Medulla oblongata (tissue), 1 donor: ENCODE data around the gene EBF3.

Experiments used
- DNase-seq: peaks from one replicate; pipeline ENCODE4 v3.0.0-alpha.2; 2015; ENCODE audit errors: extremely low spot score

The EBF3 gene

GRCh38 chr10:129799942-129800341, 164.1 kb downstream of the EBF3 start:
- DNase-seq, result no peak

- no peak for DNase-seq
These were observed 167.2 kb downstream of the EBF3 start for GRCh38 chr10:129796710-129797420.

- DNase-seq, result no peak
These were observed 170.1 kb downstream of the EBF3 start for GRCh38 chr10:129793996-129794395.

GRCh38 chr10:129793479-129793878, 170.6 kb downstream of the EBF3 start:
- no peak for DNase-seq

- DNase-seq, result no peak
These were observed 171.2 kb downstream of the EBF3 start for GRCh38 chr10:129792864-129793263.

- DNase-seq, result no peak
These were observed 171.9 kb downstream of the EBF3 start for GRCh38 chr10:129792141-129792540.

GRCh38 chr10:129790715-129791446, 173.2 kb downstream of the EBF3 start:
- DNase-seq, result no peak

GRCh38 chr10:129788215-129788614, 175.9 kb downstream of the EBF3 start:
- DNase-seq, result no peak

GRCh38 chr10:129787557-129787956, 176.5 kb downstream of the EBF3 start:
- no peak for DNase-seq

- no peak for DNase-seq
These were observed 177.9 kb downstream of the EBF3 start for GRCh38 chr10:129786216-129786615.

- no peak for DNase-seq
These were observed 178.5 kb downstream of the EBF3 start for GRCh38 chr10:129785536-129785981.
